Measurements from ENCODE around the gene SMC3. TPM values are rescaled to one million over a fixed set of nuclear protein-coding genes. Genes with fewer than 3 reads are reported as not detected.
"Not testable (repeated sequence)": the region's sequence is repeated elsewhere in the genome, so short reads cannot be mapped to it uniquely, and the experiment has no call there.

The SMC3 gene
- total RNA-seq, 2 donors from 2014 or later = 74.0 to 77.3 TPM

DNA sequence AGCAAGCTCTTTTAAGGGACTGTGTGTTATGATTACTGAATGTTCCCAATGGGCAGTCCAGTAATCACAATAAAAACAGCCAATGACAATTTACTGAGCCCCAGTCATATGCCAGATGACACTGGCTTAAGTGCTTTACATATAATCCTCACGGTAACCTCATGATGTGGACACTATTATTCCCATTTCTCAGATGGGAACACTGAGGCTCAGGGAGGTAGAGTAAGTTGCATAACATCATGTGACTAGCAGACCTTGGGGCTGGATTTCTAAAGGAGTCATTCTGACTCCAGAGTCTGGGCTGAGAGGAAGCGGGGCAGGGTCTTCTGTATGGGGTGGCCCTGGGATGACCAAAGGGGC lies 69.1 kb downstream of the SMC3 start:
- no peak overlapping the region for H3K4me3 Mint-ChIP-seq
- H3K4me1 Mint-ChIP-seq = peaks cover 8% of the 10 kb centered on the region
- no peak for ATAC-seq (replicated peaks)
- peaks cover 5% of the 10 kb centered on the region for H3K27me3 Mint-ChIP-seq
- no peak overlapping the region for H3K27ac Mint-ChIP-seq
- no peaks in the 10 kb centered on the region for H3K36me3 Mint-ChIP-seq (ENCODE audit: low read depth)
- no peaks in the 10 kb centered on the region for H3K9me3 Mint-ChIP-seq

GRCh38 chr10:110636932-110637557 lies 69.5 kb downstream of the SMC3 start:
- H3K4me1 Mint-ChIP-seq = peaks cover 8% of the 10 kb centered on the region
- H3K27ac Mint-ChIP-seq = no peak overlapping the region
- peaks cover 7% of the 10 kb centered on the region for H3K27me3 Mint-ChIP-seq
- ATAC-seq (replicated peaks) = no peak
- no peak overlapping the region for H3K4me3 Mint-ChIP-seq
- no peaks in the 10 kb centered on the region for H3K36me3 Mint-ChIP-seq (ENCODE audit: low read depth)
- no peaks in the 10 kb centered on the region for H3K9me3 Mint-ChIP-seq

DNA sequence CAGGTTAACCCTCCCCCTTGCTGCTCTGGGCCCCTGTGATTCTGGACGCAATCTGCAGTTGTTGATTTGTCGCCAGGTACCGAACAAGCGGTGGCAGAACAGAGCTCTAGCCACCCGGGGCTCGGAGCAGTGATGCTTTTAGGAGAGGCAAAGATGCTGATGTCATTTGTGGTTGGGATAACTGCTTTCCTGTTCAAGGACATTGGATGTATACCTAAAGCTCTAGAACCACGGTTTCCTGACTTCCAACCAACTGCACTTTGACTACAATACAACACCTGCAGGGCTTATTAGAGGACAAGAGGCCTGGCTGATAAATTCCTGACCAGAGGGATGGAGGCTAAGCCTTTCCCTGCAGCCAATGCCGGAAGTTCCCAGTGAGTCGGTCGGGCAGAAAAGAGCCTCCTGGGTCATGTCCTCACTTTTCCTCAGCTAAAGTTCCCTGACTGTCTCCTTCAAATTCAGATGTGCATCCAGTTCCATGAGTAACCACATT lies 70.1 kb downstream of the SMC3 start:
- Mint-ChIP-seq H3K4me1 (peaks cover 10% of the 10 kb centered on the region), H3K4me3 (no peak overlapping the region), H3K27me3 (peaks cover 11% of the 10 kb centered on the region), H3K27ac (no peak overlapping the region), H3K36me3 (ENCODE audit: low read depth) (peaks cover 2% of the 10 kb centered on the region), H3K9me3 (no peaks in the 10 kb centered on the region)
- no peak for ATAC-seq (replicated peaks)

- peaks cover 17% of the 10 kb centered on the region for H3K27me3 Mint-ChIP-seq
- peaks cover 6% of the 10 kb centered on the region for H3K36me3 Mint-ChIP-seq (ENCODE audit: low read depth)
- no peak overlapping the region for H3K4me3 Mint-ChIP-seq
- H3K4me1 Mint-ChIP-seq = peaks cover 17% of the 10 kb centered on the region
- H3K9me3 Mint-ChIP-seq = no peaks in the 10 kb centered on the region
- H3K27ac Mint-ChIP-seq = no peak overlapping the region
- no peak for ATAC-seq (replicated peaks)
Measured at GRCh38 chr10:110638319-110638718, 70.8 kb downstream of the SMC3 start.

DNA sequence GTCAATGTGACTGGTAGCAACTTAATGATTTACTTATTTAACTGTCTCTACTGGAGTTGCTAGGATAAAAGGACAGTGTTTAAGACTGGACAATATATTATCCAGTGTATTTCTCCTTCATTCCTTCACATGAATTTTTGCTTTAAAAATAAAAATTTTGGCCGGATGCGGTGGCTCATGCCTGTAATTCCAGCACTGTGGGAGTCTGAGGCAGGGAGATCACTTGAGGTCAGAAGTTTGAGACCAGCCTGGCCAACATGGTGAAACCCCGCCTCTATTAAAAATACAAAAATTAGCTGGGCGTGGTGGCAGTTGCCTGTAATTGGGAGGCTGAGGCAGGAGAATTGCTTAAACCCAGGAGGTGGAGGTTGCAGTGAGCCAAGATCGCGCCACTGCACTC lies 71.6 kb downstream of the SMC3 start:
- Mint-ChIP-seq H3K4me1 (peaks cover 18% of the 10 kb centered on the region), H3K27me3 (peaks cover 19% of the 10 kb centered on the region)
- H3K36me3 Mint-ChIP-seq (ENCODE audit: low read depth); H3K27ac Mint-ChIP-seq; H3K9me3 Mint-ChIP-seq; H3K4me3 Mint-ChIP-seq; ATAC-seq (replicated peaks): not testable (repeated sequence)

DNA sequence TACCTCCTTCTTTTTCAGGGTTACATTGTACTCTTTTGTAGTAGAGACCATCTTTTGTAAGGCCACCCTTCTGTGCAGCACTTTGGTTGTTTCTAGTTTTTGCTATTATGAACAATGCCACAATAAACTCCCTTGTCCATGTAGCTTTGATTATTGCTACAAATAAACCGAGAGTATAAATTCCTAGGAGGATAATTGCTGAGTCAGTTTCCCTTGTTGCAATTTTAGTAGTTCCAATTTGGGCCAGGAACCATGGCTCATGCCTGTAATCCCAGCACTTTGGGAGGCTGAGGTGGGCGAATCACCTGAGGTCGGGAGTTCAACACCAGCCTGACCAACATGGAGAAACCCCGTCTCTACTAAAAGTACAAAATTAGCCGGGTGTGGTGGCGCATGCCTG lies 72.4 kb downstream of the SMC3 start:
- Mint-ChIP-seq H3K4me1 (peaks cover 18% of the 10 kb centered on the region), H3K27me3 (peaks cover 22% of the 10 kb centered on the region)
- not testable (repeated sequence) for ATAC-seq (replicated peaks); H3K27ac Mint-ChIP-seq; H3K4me3 Mint-ChIP-seq; H3K9me3 Mint-ChIP-seq; H3K36me3 Mint-ChIP-seq (ENCODE audit: low read depth)

GRCh38 chr10:110641256-110641655 lies 73.8 kb downstream of the SMC3 start:
- no peak overlapping the region for H3K27ac Mint-ChIP-seq
- no peaks in the 10 kb centered on the region for H3K9me3 Mint-ChIP-seq
- H3K36me3 Mint-ChIP-seq (ENCODE audit: low read depth) = peaks cover 10% of the 10 kb centered on the region
- H3K4me3 Mint-ChIP-seq = no peak overlapping the region
- peaks cover 18% of the 10 kb centered on the region for H3K4me1 Mint-ChIP-seq
- H3K27me3 Mint-ChIP-seq = peaks cover 33% of the 10 kb centered on the region
- ATAC-seq (replicated peaks) = peak; percentile 86

DNA sequence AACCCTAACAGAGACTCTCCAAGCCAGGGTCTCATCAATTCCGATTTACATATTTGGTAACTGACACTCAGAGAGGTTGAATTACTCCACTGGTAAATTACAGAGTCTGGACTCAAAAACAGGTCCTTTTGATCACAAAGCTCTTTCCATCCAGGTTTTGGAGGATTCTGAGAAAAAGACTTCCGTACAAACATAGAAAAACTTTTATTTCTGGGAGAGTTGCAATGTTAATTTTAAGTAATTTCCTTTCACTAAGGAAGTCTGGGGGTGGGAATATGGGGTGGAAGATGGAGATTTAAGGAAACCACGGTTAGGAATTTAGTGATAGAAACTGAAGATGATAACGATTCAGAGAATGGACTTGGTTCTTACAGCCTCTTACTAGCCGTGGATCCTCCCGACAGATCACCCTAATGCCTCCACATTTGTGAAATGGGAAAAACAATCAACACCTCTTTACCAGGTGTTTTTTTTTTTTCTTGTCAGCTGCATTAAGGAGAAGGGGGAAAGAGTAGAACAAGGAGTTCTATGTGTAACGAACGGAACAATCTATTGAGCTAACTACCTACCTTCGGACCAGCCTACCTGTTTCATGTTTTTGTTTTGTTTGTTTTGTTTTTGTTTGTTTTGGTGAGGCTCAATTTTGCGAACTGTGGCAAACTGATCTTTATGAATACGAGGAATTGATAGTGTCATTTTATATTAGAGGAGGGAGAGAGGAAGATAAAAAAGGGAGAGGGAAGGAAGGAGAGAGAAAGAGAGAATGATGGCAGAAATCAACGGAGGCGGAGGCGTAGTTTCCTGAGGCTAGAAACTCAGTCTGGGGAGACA lies 74.9 kb downstream of the SMC3 start:
- H3K9me3 Mint-ChIP-seq = no peaks in the 10 kb centered on the region
- no peak overlapping the region for H3K27ac Mint-ChIP-seq
- H3K4me1 Mint-ChIP-seq = peaks cover 18% of the 10 kb centered on the region
- H3K4me3 Mint-ChIP-seq = peak overlapping the region; percentile 73
- H3K27me3 Mint-ChIP-seq = peaks cover 39% of the 10 kb centered on the region
- H3K36me3 Mint-ChIP-seq (ENCODE audit: low read depth) = peaks cover 10% of the 10 kb centered on the region
- no peak for ATAC-seq (replicated peaks)

DNA sequence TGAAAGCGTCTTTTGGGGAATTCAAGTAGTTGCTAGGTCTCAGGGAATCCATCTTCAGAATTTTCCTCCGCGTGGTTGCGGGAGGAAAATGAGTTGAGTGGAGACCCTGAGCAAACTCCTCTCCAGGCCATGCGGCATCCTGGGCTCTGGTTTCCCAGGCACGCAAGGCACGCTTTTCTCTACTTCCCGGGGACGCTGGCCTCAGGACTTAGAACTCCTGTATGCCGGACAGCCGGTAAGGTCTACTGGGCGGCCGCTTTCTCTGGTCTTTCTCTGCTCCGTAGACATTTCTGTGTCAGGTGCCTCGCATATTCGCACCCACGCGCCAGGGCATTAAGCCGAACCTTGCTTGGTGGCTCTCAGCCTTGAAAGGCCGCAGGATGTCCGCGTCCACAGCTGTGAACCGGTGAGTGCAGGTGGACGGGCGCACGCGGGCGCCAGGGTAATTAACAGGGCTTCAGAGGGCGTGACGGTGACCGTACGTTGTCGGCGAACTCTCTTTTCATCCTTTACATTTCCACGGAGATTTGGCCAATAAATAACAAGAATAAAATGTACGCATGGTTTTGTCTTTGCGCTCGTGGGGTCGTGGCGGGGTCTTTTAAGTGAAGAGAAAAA lies 75.6 kb downstream of the SMC3 start:
- peak overlapping the region; percentile 73 for H3K4me3 Mint-ChIP-seq
- ATAC-seq (replicated peaks) = no peak
- no peaks in the 10 kb centered on the region for H3K9me3 Mint-ChIP-seq
- no peak overlapping the region for H3K27ac Mint-ChIP-seq
- peaks cover 41% of the 10 kb centered on the region for H3K27me3 Mint-ChIP-seq
- H3K36me3 Mint-ChIP-seq (ENCODE audit: low read depth) = peaks cover 10% of the 10 kb centered on the region
- peaks cover 18% of the 10 kb centered on the region for H3K4me1 Mint-ChIP-seq

DNA sequence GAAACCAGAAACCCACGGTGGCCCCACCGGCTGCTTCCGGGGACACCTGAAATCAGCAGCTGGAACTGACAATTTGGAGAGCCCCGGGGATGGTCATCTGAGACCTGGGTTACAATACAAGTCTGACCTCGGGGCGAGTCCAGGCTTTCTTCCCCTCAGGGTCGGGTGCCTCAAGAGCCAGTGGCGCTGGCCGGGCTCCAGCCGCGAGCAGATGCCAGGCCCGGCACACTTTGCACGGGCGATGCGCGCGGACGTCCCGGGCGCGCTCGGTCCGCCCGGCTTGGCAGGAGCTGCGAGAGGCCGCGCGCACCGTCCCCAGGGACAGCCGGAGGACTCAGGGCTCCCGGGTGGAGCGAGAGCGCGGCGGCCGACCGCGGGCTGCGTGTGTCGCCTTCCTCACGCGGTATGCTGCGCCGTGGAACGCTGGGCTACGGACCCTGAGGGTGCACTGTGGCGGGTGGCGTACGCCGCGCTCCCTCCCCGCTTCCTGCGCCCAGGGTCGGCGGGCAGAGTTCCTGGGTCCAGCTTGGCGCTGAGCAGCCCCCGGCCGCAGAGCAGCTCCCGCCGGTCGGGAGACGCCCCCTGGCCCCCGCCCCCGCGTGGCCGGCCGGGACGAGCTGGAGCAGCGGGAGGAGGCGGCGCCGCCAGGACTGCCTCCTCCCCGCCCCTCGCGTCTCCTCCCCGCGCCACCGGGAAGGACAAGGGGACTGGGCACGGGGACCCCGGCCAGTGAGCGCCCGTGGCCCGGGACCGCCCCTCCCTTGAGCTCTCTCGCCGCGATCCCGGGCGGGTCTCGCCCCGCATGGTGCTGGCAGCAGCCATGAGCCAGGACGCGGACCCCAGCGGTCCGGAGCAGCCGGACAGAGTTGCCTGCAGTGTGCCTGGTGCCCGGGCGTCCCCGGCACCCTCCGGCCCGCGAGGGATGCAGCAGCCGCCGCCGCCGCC lies 76.4 kb downstream of the SMC3 start, which contains the start of gene RBM20:
Gene RBM20, plus strand, starts transcription at position 684 of the 945 bp plus-strand sequence. Its CDS starts 119 bp downstream, at position 803.
- Mint-ChIP-seq H3K27me3 (peaks cover 45% of the 10 kb centered on the region), H3K4me1 (peaks cover 18% of the 10 kb centered on the region), H3K36me3 (ENCODE audit: low read depth) (peaks cover 10% of the 10 kb centered on the region), H3K4me3 (peak within 1 kb of the TSS; percentile 73), H3K9me3 (no peaks in the 10 kb centered on the region), H3K27ac (no peak within 1 kb of the TSS)
- peak; percentile 59 for ATAC-seq (replicated peaks)

GRCh38 chr10:110644598-110645462 lies 77.3 kb downstream of the SMC3 start:
- H3K9me3 Mint-ChIP-seq = no peaks in the 10 kb centered on the region
- H3K4me3 Mint-ChIP-seq = peak overlapping the region; percentile 58
- ATAC-seq (replicated peaks) = no peak
- peaks cover 10% of the 10 kb centered on the region for H3K36me3 Mint-ChIP-seq (ENCODE audit: low read depth)
- peaks cover 51% of the 10 kb centered on the region for H3K27me3 Mint-ChIP-seq
- no peak overlapping the region for H3K27ac Mint-ChIP-seq
- peaks cover 18% of the 10 kb centered on the region for H3K4me1 Mint-ChIP-seq

GRCh38 chr10:110646417-110647135 lies 79.1 kb downstream of the SMC3 start:
- no peaks in the 10 kb centered on the region for H3K9me3 Mint-ChIP-seq
- no peak for ATAC-seq (replicated peaks)
- no peak overlapping the region for H3K4me3 Mint-ChIP-seq
- peaks cover 10% of the 10 kb centered on the region for H3K36me3 Mint-ChIP-seq (ENCODE audit: low read depth)
- H3K27ac Mint-ChIP-seq = no peak overlapping the region
- peaks cover 60% of the 10 kb centered on the region for H3K27me3 Mint-ChIP-seq
- H3K4me1 Mint-ChIP-seq = peaks cover 10% of the 10 kb centered on the region

GRCh38 chr10:110647136-110647430 lies 79.6 kb downstream of the SMC3 start:
- Mint-ChIP-seq H3K36me3 (ENCODE audit: low read depth) (peaks cover 10% of the 10 kb centered on the region), H3K27me3 (peaks cover 58% of the 10 kb centered on the region), H3K9me3 (no peaks in the 10 kb centered on the region), H3K27ac (no peak overlapping the region), H3K4me1 (peaks cover 10% of the 10 kb centered on the region), H3K4me3 (no peak overlapping the region)
- ATAC-seq (replicated peaks) = no peak
